GM04504 (cell line): ENCODE measurements around the gene ROM1.
A peak's percentile ranks its signal among the peaks of the same experiment; 100 is the strongest.
"Not testable (repeated sequence)": the region's sequence is repeated elsewhere in the genome, so short reads cannot be mapped to it uniquely, and the experiment has no call there.

ENCODE experiments used
- DNase-seq: peaks from one replicate; pipeline ENCODE4 v3.0.0-alpha.2; 2012; ENCODE audit warnings: low read depth

The ROM1 gene

DNA sequence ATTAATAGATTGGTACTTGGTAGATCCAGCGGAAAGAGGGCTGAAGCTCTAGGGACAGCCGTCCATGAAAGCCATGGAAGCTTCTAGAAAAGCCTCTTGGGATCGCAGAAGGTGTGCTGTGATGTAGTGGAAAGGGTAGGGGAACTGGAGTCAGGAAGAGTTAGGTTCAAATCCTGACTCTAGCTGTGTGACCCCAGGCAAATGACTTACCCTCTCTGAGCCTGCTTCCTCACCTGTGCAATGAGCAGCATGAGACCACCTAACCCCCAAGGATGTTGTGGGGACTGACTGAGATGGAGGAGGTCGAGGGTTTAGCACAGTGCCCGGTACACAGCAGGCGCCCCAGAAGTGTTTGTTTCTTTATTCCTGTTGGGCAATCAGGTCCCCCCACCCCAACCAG lies 2.7 kb upstream of the ROM1 start:
- DNase-seq = no peak

DNA sequence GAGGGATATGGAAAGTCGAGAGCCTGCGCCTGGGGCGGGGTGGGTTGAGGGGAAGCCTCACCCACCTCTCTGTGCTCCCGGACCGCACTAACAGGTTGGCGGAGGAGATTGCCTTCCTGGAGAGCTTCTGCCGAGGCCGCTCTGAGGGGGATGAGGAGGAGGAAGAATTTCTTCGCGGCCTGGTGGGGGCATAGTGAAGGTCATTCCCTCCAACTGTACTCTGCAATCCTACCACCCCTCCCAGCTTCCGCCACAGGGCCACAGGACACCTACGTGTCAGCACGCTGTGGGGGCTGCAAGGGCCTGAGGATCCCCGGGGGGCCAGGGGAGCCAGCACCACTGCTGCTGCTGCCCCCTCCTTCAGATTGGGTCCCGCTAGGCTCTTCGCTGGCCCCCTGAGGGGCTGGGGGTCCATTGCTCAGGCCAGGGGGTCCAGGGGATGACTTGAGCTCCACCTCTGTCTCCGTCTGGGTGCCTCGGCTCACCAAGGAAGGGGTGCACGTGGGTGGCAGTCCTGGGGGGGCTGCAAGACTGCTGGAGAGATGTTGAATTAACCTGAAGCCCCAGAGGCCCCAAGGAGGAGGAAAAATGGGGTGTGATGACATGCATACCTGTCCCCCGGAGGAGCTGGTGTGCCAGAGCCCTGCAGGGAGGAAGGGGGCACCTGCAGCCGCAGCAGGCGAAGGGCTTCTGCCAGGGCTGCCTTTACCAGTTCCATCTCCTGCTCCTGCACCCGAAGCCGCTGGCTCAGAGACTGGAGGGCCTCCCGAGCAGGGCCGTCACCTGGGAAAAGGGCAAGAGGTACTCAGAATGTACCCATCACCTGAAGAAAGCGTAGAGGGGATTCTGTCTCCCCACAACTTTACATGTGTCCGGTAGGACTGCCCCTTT lies 2.0 kb upstream of the ROM1 start:
- DNase-seq = no peak

GRCh38 chr11:62611705-62612365 lies 1.2 kb upstream of the ROM1 start:
- no peak for DNase-seq

GRCh38 chr11:62613291-62613778 lies 278 bp downstream of the ROM1 start:
- no peak for DNase-seq

DNA sequence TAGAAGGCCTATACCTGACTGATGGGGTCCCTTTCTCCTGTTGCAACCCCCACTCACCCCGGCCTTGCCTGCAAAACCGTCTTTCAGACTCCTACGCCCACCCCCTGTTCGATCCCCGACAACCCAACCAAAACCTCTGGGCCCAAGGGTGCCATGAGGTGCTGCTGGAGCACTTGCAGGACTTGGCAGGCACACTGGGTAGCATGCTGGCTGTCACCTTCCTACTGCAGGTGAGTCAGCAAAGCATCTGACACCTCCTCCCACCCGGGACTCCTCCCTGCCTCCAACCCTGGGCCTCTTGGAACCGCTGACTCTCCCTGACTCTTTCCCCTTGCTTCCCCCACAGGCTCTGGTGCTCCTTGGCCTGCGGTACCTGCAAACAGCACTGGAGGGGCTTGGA lies 1.2 kb downstream of the ROM1 start:
- no peak for DNase-seq

DNA sequence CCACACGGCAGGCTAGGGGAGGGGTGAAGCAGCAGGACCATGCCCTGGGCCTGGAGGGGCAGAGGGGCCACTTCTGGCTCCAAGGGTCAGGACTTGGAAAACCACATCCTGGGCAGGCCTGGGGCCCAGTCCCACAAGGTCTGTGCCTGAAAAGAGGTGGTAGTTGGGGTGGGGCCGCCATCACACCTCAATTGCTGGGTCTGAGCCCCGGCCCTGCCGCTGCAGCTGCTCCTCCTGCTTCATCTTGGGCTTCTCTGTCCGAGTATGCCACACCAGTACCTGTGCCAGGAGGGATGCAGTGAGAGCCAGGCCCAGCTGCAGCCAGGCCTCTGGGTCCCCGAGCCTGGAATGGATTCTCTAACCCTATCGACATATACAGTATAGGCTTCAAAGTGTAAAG lies 2.5 kb downstream of the ROM1 start:
- DNase-seq = no peak

- not testable (repeated sequence) for DNase-seq
Measured at GRCh38 chr11:62616957-62617356, 3.9 kb downstream of the ROM1 start.

DNA sequence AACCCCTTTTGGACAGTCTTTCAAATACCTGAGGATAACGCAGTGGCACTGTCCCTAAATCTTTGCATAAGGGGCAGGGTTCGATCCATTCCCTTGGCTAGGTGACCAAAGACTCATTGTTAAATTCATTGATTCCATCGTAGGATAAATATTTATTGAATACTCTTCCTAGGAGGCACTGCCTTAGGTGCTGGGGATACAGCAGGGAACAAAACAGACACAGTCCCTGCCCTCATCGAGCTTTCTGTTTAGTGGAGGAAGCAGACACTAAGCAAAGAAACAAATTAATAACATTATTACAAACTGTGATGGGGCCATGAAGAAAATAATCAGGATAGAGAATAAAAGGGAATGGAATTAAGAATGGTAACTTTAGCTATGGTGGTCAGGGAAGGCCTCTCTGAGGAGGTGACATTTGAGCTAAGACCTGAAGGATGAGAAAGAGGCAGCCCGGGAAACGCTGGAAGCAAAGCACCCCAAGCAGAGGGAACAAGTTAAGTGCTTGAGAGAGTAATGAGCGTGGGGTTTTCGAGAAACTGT lies 8.0 kb downstream of the ROM1 start:
- no peak for DNase-seq

DNA sequence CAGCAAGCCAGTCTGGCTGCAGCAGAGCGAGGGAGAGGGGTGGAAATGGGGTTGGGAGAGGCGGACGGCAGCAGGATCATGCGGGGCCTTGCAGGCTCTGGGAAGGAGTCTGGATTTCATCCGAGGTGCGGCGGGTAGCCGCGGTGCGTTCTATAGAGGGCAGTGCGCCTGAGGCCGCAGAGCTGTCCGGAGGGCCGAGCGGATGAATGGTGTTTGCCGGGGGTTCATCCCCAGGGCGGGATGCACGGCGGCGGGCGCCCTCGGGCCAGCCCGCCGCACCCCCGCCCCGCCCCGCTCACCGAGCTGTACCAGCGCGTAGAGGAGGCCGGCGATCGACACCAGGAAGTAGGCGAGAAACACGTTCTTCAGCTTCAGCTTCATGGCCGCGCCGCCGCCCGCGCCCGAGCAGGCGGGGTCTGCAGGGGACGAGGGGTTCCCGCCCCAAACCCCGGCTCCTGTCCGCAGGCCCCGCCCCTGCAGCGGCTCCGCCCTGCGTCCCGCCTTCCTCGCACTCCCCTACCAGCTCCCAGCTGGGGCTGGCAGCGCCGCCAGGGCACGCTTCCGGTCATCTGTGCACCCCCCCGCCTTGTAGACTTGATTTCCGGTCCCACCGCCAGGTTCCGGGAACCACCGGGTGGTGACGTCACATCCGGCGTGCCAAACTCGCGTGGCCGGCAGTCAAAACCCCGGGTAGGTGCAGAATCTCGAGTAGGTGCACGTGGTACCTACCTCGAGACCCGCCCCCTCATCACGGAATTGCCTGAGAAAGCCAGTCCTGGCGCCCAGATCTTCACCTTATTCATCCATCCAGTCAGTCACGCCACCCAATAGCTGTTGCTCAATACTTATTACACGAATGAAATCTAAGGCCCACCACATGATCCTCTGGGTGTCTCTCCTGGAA lies 8.8 kb downstream of the ROM1 start, which contains the start of gene B3GAT3:
B3GAT3 (minus strand) TSS at position 420 of the 904 bp plus-strand sequence; CDS start at position 381, 39 bp downstream.
- peak; percentile 97 for DNase-seq

GRCh38 chr11:62622476-62623089 lies 9.5 kb downstream of the ROM1 start:
- no peak for DNase-seq

GRCh38 chr11:62627713-62628112 lies 14.7 kb downstream of the ROM1 start:
- no peak for DNase-seq

DNA sequence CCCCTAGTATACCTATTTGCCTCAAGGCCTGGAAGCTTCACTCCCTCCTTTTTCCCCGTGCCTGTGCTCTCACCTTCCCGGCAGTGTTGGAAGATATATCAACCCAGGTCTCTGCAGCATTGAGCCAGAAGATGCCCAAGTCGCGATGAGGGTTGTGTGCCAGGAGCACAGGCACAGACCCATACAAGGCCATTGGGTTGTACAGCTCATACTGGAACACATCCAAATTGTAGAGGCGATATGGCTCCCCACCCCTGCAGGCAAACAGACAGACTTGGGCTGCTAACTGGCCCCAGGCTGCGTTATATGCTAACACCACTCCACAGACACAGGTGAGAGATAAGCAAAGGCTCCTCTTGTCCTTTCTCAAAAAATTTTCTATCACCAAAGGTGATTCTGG lies 19.4 kb downstream of the ROM1 start:
- no peak for DNase-seq

GRCh38 chr11:62644220-62644619 lies 31.2 kb downstream of the ROM1 start:
- no peak for DNase-seq

DNA sequence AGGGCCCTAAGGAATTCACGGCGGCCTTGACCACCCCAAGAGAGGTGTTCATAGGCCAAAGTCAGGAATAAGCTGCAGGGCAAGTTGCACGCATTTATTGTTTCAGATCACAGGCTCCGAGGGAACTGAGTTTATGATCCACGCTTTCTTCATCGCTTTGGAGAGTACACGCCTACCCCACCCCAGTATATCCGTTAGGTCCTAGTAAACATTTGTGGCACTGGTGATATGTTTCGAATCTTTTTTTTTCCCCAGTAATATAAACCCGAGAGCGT lies 32.6 kb downstream of the ROM1 start:
- no peak for DNase-seq

GRCh38 chr11:62645946-62646824 lies 33.1 kb downstream of the ROM1 start, which contains the start of gene GANAB:
TSS of gene GANAB (minus strand) at chr11:62646613. CDS start at chr11:62646599, 14 bp downstream.
- DNase-seq = peak; percentile 98

- no peak for DNase-seq
Measured at GRCh38 chr11:62646825-62647608, 34.0 kb downstream of the ROM1 start.

DNA sequence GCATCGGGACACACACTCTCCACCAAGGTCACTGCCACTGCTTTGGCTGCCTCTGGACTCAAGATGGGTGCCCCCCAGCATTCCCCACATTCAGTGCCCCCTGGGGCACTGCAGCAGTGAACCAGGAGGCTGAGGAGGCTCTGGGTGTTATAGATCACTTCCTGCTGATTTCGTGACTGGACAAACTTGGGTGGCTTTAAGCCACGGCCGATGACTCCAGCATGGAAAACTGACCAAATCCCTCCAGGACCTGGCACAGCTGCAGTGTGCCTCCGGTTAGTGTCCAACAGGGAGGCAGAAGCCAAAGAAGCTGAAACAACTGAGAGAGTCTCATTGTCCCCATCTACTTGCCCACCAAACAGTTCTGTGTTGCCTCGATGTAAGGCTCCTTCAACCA lies 34.5 kb downstream of the ROM1 start:
- peak; percentile 38 for DNase-seq

GRCh38 chr11:62648185-62648966 lies 35.3 kb downstream of the ROM1 start:
- no peak for DNase-seq

DNA sequence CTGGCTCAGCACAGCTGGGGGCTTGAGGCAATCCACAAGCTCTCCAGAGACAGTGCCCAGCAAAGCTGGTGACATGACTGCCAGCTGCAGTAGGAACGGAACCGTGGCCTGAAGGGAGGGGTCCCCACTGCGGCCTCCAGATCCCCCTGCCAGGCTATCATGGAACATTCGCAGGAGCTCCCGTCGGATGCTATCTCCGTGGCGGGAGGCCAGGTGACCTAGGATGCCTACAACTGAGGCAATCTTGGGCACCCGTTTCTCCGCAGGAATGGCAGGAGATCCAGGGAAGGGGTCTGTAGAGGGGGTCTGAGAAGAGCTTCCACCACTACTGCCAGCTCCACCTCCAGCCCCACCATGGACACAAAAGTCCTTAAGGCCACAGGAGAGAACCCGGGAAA lies 35.9 kb downstream of the ROM1 start:
- no peak for DNase-seq
